Stimulated activated CD4-positive, alpha-beta T cell treated with anti-CD3 and anti-CD28 coated beads, TNF-alpha, amount 100 ng/mL, for 4 hours (primary cell): Measurements from ENCODE around the gene PLEKHH2.
"Not testable (repeated sequence)": the region's sequence is repeated elsewhere in the genome, so short reads cannot be mapped to it uniquely, and the experiment has no call there.

Experiments
- DNase-seq, 3 experiments: peaks; one replicate each; pipeline ENCODE4 v3.0.0-alpha.2; 2020; ENCODE audit warnings: low read depth in 3 of 3

Gene PLEKHH2

GRCh38 chr2:43717322-43717721 lies 80.3 kb downstream of the PLEKHH2 start:
- DNase-seq: no peak

DNA sequence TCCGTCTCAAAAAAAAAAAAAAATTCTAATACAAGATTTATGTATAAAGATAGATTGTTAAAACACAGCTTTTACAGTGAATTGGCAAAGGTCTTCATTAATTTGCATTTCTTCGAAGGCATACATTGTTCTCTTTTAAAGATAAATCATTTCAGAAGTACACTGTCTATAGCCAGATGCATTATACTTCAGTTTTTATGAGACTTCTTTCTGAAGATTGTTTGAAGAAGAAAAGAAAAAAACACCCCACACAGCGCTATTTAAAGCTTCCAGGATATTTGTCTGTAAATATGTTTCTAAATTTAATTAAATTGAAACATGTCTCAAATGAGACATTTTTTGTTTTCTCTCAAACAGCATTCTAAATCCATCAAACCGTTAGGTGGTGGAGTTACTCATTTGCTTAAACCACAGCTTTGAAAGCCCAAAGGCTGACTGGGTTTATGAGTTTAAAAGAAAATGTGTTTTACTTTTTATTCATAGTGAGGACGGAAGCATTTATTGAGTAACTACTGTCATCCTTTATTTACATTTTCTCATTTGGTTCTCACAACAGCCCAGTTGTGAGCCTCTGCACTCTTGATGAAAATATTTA lies 81.6 kb downstream of the PLEKHH2 start:
- DNase-seq: no peak

- DNase-seq: no peak
These were observed 87.9 kb downstream of the PLEKHH2 start for GRCh38 chr2:43724728-43725526.

DNA sequence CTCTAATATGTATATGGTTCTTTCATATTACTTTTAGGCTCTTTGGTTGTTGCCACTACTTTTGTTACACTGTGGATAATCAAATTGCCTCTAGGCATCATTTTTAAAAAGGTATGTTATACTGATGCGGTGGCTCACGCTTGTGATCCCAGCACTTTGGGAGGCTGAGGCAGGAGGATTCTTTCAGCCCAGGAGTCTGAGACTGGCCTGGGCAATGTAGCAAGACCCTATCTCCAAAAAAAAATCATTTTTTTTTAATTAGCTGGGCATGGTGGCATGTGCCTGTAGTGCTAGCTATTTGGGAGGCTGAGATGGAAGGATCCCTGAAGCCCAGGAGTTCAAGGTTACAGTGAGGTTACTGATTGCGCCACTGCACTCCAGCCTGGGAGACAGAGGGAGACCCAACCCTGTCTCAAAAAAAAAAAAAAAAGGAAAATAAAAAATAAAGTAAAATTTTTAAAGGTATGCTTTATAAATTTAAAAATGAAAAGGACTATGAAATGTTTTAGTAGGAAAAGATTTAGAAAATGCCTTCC lies 88.7 kb downstream of the PLEKHH2 start:
- DNase-seq: no peak

- DNase-seq: not testable (repeated sequence)
These were observed 90.0 kb downstream of the PLEKHH2 start for GRCh38 chr2:43726961-43727633.

DNA sequence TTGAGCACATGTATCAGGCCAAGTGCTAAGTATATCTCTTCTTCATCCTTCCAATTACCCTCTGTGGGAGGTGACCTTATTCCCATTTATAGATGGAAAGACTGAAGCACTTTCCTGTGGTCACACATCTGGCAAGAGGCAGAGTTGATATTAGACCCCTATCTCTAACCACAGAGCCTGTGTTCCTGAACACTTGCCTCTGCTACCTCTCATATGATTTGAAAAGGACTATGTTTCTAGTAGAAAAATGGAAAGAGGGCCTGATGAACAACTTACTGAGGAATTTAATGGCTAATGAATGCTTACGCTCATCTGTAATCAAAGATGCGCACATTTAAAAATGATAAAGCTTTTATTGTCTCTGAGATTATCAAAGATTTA lies 90.6 kb downstream of the PLEKHH2 start:
- DNase-seq: no peak

DNA sequence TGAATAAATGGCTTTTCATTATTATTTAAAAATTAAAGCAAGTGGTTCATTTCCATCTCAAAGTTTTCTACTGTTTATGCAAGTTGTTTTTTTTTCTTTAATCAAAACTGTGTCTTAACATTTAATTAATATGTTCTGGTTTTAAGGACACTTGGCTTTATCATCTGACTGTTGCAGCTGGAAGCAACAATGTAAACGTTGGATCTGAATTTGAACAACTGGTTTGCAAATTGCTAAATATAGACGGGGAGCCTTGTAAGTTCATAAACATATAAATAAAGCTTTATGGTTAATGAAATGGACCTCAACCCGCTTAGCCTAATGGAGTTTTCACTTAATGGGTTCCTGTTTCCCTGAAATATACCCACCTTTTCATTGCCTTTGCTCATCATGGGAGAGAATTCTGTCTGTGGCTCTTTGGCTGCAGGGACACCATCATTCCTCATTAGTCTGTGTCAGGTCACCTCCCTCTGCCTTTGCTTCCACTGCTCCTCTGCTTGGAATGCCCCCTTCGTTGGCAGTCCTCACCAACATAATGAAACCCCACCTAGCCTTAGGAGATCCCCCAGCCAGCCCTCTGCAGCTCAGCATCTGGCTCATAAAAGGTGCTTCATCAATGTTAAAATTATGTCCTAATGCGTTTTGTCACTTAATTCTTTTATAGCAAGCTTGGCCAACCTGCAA lies 92.6 kb downstream of the PLEKHH2 start:
- no peak for DNase-seq

DNA sequence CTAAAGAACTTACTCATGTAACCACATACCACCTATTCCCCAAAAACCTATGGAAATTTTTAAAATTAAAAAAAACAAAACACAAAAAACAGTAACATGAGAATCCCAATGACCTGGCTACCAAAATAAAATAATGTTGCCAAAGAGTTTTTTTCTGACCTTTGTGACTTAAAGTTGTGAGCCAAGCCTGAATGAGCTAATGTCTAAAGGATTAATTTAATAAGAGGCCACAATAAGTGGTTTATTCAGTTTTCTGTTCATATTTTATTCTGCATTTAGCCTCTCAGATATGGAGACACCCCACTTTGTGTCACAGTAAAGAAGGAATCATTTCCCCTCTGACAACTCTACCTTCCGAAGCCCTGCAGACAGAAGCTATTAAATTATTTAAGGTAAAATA lies 94.2 kb downstream of the PLEKHH2 start:
- DNase-seq: no peak

GRCh38 chr2:43736637-43737036 lies 99.6 kb downstream of the PLEKHH2 start:
- no peak for DNase-seq

- no peak for DNase-seq
These were observed 100.2 kb downstream of the PLEKHH2 start for GRCh38 chr2:43737097-43737854.

GRCh38 chr2:43737855-43738254 lies 100.8 kb downstream of the PLEKHH2 start:
- no peak for DNase-seq

DNA sequence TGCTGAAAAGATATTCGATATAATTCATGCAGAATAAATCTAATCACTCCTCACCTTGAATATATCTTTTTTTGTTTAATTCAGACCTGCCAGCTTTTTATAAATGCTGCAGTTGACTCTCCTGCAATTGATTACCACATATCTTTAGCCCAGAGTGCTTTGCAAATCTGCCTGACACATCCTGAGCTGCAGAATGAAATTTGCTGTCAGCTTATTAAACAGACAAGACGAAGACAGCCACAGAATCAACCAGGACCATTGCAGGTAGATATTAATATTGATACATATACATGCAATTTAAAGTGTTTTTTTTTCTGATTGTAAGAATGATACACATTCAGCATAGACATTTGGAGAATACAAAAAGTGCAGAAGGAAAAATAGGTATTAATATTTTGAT lies 101.2 kb downstream of the PLEKHH2 start:
- DNase-seq: no peak

DNA sequence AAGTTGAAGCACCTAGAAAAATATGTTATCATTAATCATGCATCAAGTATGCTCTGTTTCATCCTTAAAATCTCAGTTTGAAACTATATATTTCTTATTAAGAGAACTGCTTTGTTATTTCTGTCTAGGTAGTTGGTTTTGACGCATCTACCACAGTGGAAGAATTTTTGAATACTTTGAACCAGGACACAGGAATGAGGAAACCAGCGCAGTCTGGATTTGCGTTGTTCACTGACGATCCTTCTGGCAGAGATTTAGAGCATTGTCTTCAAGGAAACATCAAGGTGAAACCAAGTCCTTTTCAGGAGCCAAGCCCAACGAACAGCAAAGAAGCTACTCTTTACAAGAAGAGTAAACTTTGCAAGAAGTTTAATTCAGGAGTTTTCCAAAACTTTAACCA lies 106.6 kb downstream of the PLEKHH2 start:
- DNase-seq: no peak

DNA sequence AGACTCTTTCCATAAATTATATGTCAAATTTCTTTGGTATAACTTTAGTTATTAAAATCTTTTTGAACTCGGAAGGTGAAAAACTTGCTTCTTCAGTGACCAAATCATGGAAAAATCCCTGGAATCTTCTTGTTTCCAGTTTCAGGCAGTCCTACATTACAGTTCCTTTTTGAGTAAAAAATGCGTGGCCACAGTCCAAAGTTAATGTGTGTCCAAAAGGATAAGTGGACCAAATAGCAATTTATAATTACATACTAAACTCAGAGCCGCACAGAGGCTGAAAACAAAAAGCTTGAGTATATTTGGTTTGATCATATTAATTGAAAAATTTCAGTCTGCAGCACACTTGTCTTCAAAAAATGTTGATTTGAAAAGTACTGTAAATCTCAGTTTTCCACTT lies 108.4 kb downstream of the PLEKHH2 start:
- DNase-seq: no peak

DNA sequence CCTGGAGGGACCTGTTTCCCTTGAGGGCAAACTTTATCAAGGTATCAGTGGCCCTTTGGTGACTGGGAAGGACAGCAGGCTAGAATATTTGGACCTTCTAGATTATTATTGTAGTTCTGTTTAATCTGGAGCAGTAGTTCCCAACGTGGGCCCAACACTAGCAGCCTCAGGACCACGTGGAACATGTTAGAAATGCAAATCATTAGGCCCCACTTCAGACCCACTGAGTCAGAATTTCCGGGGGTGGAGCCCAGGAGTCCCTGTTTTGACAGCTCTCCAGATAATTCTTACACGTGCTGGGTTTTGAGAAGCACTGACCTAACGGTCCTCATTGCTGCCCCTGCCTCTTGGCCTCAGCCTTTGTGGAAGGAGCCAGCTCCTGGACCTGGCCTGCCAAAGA lies 111.3 kb downstream of the PLEKHH2 start:
- DNase-seq: no peak

DNA sequence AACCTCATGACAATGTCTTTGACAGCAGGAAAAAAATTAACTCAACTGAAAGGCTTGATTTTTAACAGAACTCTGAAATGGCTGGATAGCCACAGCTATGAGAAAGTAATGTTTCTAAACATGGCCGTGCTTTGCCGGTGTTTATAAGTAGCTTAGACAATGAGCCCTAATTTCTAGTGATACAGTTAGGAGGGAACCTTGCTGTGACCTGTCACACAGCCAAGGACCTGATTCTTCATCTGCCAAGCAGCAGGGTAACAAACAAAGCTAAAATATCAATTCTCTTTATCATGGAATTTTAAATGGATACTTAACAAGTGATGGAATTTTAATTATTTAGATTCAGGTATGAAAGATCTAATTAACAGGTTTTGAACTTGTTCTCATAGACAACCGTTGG lies 112.5 kb downstream of the PLEKHH2 start:
- no peak for DNase-seq

- DNase-seq: no peak
These were observed 114.5 kb downstream of the PLEKHH2 start for GRCh38 chr2:43751476-43751990.

DNA sequence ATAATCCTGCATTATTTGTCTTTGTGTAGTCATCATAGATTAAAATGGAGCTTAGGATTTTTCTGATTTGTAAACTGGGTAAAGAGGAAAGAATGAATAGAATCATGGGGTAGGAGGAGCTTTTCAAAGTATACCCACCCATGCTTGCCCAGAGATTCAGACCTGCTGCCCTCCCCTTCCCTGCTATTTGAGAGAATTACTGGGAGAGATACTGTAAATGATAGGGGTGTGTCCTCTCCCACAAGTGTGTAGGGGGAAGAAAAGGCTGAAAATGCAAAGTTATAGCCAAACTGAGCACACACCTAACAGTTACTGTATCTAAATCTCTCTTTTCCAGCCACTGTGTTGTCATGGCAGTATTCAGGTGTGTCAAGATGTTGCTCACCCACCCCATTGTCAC lies 115.2 kb downstream of the PLEKHH2 start:
- no peak for DNase-seq

- no peak for DNase-seq
These were observed 117.1 kb downstream of the PLEKHH2 start for GRCh38 chr2:43754180-43754579.

DNA sequence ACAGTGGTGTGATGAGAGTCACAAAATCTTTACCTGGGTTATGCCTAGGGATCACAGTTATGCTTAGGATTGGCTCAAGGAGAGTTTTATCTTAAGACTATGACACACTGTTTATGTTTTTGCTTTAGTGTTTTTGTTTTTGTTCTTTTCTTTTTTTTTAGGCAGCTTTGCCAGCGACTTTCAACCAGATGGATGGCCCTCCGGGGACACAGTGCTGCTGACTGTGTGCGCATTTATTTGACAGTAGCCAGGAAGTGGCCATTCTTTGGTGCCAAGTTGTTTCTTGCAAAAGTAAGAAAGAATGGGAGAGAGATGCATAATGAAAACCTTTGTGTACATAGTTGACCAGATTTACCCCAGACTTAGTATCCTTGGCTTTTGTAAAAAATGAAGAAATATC lies 121.7 kb downstream of the PLEKHH2 start:
- DNase-seq: no peak

GRCh38 chr2:43759195-43759594 lies 122.1 kb downstream of the PLEKHH2 start:
- no peak for DNase-seq
